ENCODE data around the gene ALMS1.
"Not testable (repeated sequence)": the region's sequence is repeated elsewhere in the genome, so short reads cannot be mapped to it uniquely, and the experiment has no call there.

The ALMS1 gene

DNA sequence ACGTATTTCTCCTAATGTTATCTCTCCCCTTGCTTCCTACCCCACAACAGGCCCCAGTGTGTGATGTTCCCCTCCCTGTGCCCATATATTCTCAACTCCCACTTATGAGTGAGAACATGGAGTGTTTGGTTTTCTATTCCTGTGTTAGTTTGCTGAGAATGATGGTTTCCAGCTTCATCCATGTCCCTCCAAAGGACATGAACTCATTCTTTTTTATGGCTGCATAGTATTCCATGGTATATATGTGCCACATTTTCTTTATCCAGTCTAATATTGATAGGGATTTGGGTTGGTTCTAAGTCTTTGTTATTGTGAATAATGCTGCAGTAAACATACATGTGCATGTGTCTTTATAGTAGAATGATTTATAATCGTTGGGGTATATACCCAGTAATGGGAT, 119.2 kb downstream of the ALMS1 start:
- not testable (repeated sequence) for FAIRE-seq

GRCh38 chr2:73510470-73510869, 124.8 kb downstream of the ALMS1 start:
- not testable (repeated sequence) for FAIRE-seq

- no peak for FAIRE-seq
Observed at GRCh38 chr2:73516033-73516432, 130.4 kb downstream of the ALMS1 start.

- FAIRE-seq: no peak
Observed at GRCh38 chr2:73528688-73529087, 143.1 kb downstream of the ALMS1 start.

GRCh38 chr2:73530773-73531172, 145.1 kb downstream of the ALMS1 start:
- not testable (repeated sequence) for FAIRE-seq

DNA sequence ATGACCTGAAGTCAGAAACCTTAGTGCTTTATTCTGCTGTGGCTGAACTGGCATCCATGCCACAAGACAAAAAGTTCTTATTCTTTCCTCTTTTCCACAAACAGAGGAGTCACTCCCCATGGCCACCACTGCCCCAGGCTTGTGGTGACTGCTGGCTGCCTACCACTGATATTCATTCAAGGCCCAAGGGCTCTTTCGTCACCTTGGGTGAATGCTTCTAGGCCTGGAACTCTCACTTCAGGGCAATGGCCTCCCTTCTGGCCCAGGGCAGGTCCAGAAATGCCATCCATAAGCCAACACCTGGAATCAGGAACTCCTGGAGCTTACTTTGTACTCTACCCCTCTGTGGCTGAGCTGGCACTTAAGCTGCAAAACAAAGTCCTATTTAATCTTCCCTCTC, 146.7 kb downstream of the ALMS1 start:
- no peak for FAIRE-seq

DNA sequence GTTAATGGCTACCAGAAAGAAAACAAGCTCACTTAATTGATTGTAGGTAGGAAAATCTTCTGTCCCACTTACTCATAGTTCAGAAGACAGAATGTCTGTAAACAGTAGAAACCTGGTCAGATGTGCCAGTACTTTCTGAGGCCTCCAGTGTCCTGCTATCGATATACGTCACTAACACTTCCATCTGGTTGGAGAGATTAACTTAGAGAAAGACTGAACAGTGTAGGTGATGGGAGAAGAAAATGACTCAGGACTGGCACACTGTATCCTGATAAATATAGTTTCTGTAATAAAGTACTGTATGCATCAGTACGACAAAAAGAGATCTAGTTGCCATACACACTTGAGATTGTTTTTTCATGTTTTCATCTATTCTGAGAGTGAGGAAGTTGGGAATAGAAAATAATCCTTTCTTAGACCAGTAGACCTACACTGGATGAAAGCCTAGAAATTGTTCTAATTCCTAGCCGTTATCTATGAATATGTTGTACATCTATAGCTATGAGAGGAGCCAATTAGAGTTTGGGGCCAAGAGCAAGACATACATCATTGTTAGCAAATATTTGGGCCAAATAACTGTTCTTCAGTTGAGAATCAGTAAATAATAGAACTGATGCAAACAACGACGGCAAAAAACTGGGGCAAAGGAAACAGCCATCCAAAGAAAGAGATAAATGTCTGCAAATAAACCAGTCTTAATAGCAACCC, 150.7 kb downstream of the ALMS1 start:
- no peak for FAIRE-seq

DNA sequence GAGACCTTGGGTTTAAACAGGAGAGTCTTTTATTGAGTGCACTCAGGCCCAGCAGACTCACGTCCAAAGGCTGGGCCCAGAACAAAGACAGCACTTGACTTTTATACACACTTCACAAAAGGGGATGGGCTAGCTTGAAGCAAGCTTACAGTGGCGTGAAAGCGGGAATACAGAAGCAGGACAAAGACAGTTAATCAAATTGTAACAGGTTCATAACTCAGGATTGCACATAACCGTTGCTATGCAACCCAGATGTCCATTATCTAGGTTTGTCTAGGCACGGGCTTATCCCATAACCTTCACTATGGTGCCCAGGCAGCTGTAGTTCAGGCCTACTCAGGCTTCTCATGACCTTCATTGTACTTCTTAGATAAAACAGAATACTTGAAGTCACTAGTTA, 175.2 kb downstream of the ALMS1 start:
- peak; percentile 91 for FAIRE-seq

GRCh38 chr2:73561422-73561821, 175.8 kb downstream of the ALMS1 start:
- FAIRE-seq: no peak

GRCh38 chr2:73564986-73565385, 179.3 kb downstream of the ALMS1 start:
- no peak for FAIRE-seq

DNA sequence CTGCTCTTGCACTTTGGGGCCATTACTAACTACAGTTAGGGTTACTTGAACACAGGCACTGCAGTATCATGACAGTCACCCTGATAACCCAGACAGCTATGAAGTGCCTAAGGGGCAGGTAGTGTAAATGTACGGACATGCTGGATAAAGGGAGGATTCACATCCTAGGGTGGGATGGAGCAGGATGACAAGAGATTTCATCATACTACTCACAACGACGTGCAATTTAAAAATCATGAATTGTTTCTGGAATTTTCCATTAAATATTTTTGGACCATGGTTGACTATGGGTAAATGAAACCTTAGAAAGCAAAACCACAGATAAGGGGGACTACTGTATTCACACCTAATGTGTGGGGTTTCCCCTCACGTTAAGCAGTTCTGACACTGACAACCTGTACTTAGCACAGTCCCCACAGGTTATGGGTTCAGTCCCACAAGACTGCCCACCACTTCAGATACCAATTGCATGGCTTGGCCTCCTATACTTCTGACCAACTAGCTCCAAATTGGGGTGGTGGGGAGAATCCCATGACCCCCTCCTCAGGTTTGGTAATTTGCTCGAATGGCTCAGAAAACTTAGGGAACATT, 180.7 kb downstream of the ALMS1 start:
- no peak for FAIRE-seq

- FAIRE-seq: no peak
Observed at GRCh38 chr2:73575261-73575660, 189.6 kb downstream of the ALMS1 start.

- FAIRE-seq: no peak
Observed at GRCh38 chr2:73582364-73582763, 196.7 kb downstream of the ALMS1 start.

DNA sequence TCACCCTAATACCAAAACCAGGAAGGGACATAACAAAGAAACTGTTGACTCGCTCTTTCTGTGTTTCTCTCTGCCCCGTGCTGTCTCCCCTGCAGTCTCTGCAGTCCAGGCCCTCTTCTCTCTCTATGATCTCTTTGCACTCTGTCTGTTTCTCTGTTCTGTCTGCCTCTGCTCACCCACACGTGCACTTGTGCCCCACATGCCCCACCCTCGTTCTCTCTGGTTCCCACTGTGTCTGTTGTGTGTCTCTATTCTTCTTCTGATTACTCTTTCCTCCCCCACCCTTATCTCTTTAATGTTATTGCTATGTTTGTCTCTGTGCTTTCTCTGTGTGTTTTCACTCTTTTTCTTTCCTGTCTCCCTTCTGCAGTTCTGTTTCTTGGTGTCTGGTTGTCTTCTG, 202.5 kb downstream of the ALMS1 start:
- FAIRE-seq: no peak

DNA sequence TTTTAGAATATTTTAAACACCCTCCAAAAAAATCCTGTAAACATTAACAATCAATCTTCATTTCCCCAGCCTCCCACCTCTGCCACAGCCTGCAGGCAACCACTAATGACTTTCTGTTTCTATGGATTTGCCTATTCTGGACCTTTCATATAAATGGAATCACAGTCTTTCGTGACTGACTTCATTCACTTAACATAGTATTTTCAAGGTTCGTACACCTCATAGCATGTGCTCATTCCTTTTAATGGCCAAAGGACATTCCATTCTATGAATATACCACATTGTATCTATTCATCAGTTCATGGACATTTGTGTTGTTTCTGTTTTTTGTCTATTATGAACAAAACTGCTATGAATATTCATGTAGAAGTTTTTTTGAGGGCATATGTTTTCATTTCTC, 208.0 kb downstream of the ALMS1 start:
- FAIRE-seq: no peak

GRCh38 chr2:73594251-73594650, 208.6 kb downstream of the ALMS1 start:
- no peak for FAIRE-seq

- no peak for FAIRE-seq
Observed at GRCh38 chr2:73601780-73602179, 216.1 kb downstream of the ALMS1 start.

GRCh38 chr2:73603099-73603588, 217.5 kb downstream of the ALMS1 start:
- not testable (repeated sequence) for FAIRE-seq

DNA sequence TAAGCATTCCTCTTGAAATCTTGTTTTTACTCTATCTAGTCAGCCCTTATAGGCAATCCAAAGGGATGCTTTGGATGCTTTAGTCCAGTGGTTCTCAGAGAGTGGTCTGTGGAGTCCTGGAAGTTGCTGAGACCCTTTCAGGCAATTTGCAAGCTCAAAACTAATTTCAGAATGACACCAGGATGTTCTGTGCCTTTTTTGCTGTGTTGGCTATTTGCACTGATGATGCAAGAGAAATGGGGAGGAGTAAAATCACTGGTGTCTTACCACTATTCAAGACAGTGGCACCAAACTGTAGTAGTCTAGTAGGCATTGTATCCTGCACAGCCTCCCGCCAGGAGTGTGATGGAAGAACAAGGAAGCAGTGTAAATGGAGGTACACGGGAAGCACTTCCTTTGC, 219.0 kb downstream of the ALMS1 start:
- FAIRE-seq: not testable (repeated sequence)

DNA sequence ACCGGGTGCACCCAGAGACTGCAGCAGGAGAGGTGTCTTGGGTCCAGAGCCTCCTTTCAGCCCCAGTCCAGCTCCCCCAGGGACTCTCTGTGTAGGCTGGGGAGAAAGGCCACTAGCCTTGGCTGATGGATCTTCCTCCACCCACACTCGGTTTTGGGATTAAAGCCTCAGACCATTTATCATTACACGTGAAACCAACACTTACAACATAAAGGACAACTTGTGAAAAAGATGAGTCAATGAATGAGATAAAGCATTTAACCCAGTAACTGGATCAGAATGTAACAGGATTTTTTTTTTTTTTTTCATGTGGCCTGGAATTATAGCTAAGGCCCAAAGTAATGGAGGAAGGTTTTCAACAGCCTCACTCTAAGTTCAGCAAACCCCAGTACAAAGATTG, 224.5 kb downstream of the ALMS1 start:
- FAIRE-seq: no peak

- FAIRE-seq: no peak
Observed at GRCh38 chr2:73611193-73611592, 225.6 kb downstream of the ALMS1 start.

- no peak for FAIRE-seq
Observed at GRCh38 chr2:73611867-73612266, 226.2 kb downstream of the ALMS1 start.

DNA sequence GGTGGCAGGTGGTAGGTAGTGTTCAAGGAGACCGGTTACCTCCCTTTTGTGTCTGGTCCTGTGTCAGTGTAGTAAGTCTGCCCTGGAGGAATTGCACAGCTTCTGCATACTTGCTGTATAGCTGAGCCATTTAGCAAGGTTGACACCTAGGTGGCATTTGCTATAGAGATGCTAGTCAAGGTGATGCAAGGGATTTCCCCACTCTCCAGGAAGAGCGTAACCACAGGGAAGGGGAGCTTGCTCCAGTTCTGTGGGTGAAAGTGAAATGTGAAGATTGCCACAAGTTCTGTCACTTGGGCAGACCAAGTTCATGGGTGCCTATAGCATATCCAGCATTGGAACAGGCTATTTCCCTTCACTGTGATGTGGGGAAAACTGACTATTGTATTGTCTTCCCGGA, 228.5 kb downstream of the ALMS1 start:
- FAIRE-seq: no peak

- FAIRE-seq: no peak
Observed at GRCh38 chr2:73614997-73615396, 229.4 kb downstream of the ALMS1 start.

GRCh38 chr2:73619925-73620324, 234.3 kb downstream of the ALMS1 start:
- not testable (repeated sequence) for FAIRE-seq

All from G401.6 (cell line).